ENCODE results near the gene GRM8. TPM values are rescaled to one million over a fixed set of nuclear protein-coding genes. Genes with fewer than 3 reads are reported as not detected.

Gene GRM8
- total and polyA plus RNA-seq, 10 of the 15 experiments (the other 5 are each of a cell fraction or from before 2014, with no cell fraction given), result 0.33 to 7.1 (median 0.45) TPM; not detected in 2

- TF ChIP-seq BCL3 (IDR thresholded peaks at IDR 0.05; ENCODE audit: borderline replicate concordance, insufficient read depth, low read depth, low read length, poor library complexity, severe bottlenecking) (no peak), CHD4 (IDR thresholded peaks at IDR 0.05) (no peak)
Measured at GRCh38 chr7:127135871-127136485, 116.8 kb downstream of the GRM8 start (continued).

- Histone ChIP-seq H2AFZ (ENCODE audit: control insufficient read depth, low read depth, low read length) (no peak overlapping the region), H3K27ac (ENCODE audit: control insufficient read depth, insufficient read depth) (no peak overlapping the region), H3K4me3 (no peak overlapping the region), H4K20me1 (ENCODE audit: control insufficient read depth, insufficient read depth) (no peaks in the 10 kb centered on the region), H3K36me3 (ENCODE audit: control insufficient read depth in 2 of 2, insufficient read depth in 2 of 2, low read length in 1 of 2) (no peaks in the 10 kb centered on the region), H3K79me2 (ENCODE audit: control insufficient read depth, insufficient read depth, low read length) (no peaks in the 10 kb centered on the region), H3K27me3 (replicated peaks in 1 of 2; ENCODE audit: control insufficient read depth in 2 of 2, insufficient read depth in 2 of 2, low read length in 1 of 2) (no peaks in the 10 kb centered on the region), H3K4me1 (ENCODE audit: control insufficient read depth, insufficient read depth, low read length) (no peaks in the 10 kb centered on the region), H3K4me2 (ENCODE audit: control insufficient read depth, insufficient read depth) (no peak overlapping the region), H3K9me3 (replicated peaks; ENCODE audit: control insufficient read depth, insufficient read depth, low read length) (no peaks in the 10 kb centered on the region), H3K9ac (ENCODE audit: control insufficient read depth, insufficient read depth, low read length) (no peak overlapping the region)
- FAIRE-seq (no peak), DNase-seq (ENCODE audit: low read depth, low spot score) (no peak), ATAC-seq (no peak)
- POLR2A ChIA-PET, result no interaction called here
- 13% methylated on average over 4 of the region's 4 CpGs for WGBS (ENCODE audit: insufficient coverage, insufficient replicate concordance, low lambda C conversion rate, missing lambda C conversion rate)
- BruUV-seq (replicated peaks), result no TSS peak
- intact Hi-C loops (cut with micrococcal nuclease; ENCODE audit: unreplicated experiment), result no loop called here
- TF ChIP-seq WRNIP1 (IDR thresholded peaks at IDR 0.05; ENCODE audit: borderline replicate concordance, low read depth, low read length) (no peak), NR2C2 (IDR thresholded peaks at IDR 0.05; ENCODE audit: borderline replicate concordance, control insufficient read depth, insufficient read length, low read depth) (no peak), HDAC6 (IDR thresholded peaks at IDR 0.05; ENCODE audit: unreplicated experiment) (no peak), TCF7 (IDR thresholded peaks at IDR 0.05; ENCODE audit: borderline replicate concordance) (no peak), FOS (IDR thresholded peaks at IDR 0.05; ENCODE audit: borderline replicate concordance, extremely low read depth, insufficient read length) (no peak), POLR2A (IDR thresholded peaks at IDR 0.05; ENCODE audit: low read depth, low read length) (no peak), NFYB (IDR thresholded peaks at IDR 0.05; ENCODE audit: insufficient read depth, low read depth, low read length) (no peak), SRF (IDR thresholded peaks at IDR 0.05; ENCODE audit: low read depth in 2 of 2, low read length in 2 of 2) (no peak), IKZF1 (conservative IDR thresholded peaks at IDR 0.05) (no peak), CEBPB (IDR thresholded peaks at IDR 0.05; ENCODE audit: borderline replicate concordance in 1 of 2, low read depth in 2 of 2, low read length in 2 of 2) (no peak), EGR1 (IDR thresholded peaks at IDR 0.05; ENCODE audit: borderline replicate concordance in 1 of 2, low read depth in 2 of 2, low read length in 2 of 2) (no peak), POLR2AphosphoS5 (IDR thresholded peaks at IDR 0.05; ENCODE audit: low read length) (no peak), PAX5 (IDR thresholded peaks at IDR 0.05; ENCODE audit: borderline replicate concordance, low read depth, low read length) (no peak), ZNF384 (IDR thresholded peaks at IDR 0.05; ENCODE audit: borderline replicate concordance, low read depth, low read length) (no peak), NR2F1 (conservative IDR thresholded peaks at IDR 0.05) (no peak)
- SMC1A ChIA-PET (ENCODE audit: uncharacterized antibody, unreplicated experiment), result no interaction called here
- CTCF ChIA-PET, result no interaction called here
- RAD21 ChIA-PET (ENCODE audit: unreplicated experiment), result no interaction called here
- in situ Hi-C loops (cut with MboI), result no loop called here
Measured at GRCh38 chr7:127123220-127123619, 129.5 kb downstream of the GRM8 start.

Data from GM12878 (cell line).